Common myeloid progenitor, CD34-positive (primary cell): ENCODE results near the gene F8.
A peak's percentile ranks its signal among the peaks of the same experiment; 100 is the strongest.
"Not testable (repeated sequence)": the region's sequence is repeated elsewhere in the genome, so short reads cannot be mapped to it uniquely, and the experiment has no call there.

ENCODE experiments used
- CTCF ChIA-PET: fragments of 350-600 bp; sonication (Branson Sonifier 250); formaldehyde crosslinking; loops from one replicate; lab custom pipeline; 2021; ENCODE audit warnings: antibody characterized with exemption; lab: Charles Lee
- POLR2A ChIA-PET: fragments of 350-600 bp; sonication (Branson Sonifier 250); formaldehyde crosslinking; loops from one replicate; lab custom pipeline; 2021; ENCODE audit warnings: antibody characterized with exemption; lab: Charles Lee
- DNase-seq, 3 donors: peaks; one replicate each; pipeline versions ENCODE4 v3.0.0 to v3.0.0-alpha.2; 2013
- H3K27ac ChIP-seq, 2 experiments: 1 replicate in 1 of 2; 2 replicates in 1 of 2; pipeline ENCODE4 v1.7.0; 2013; ENCODE audit warnings: inconsistent platforms in 2 of 2, low read length in 2 of 2, mild to moderate bottlenecking in 2 of 2, low read depth in 1 of 2, moderate library complexity in 1 of 2; ENCODE audit not compliant: severe bottlenecking in 2 of 2, insufficient read depth in 1 of 2, poor library complexity in 1 of 2
- H3K27me3 ChIP-seq, 5 experiments: replicated peaks in 2 of 5; 1 replicate in 3 of 5; 2 replicates in 2 of 5; pipeline versions ENCODE4 v1.6.1 to v1.7.0; 2013; ENCODE audit warnings: low read length in 4 of 5, mild to moderate bottlenecking in 2 of 5, moderate library complexity in 2 of 5, inconsistent platforms in 1 of 5; ENCODE audit not compliant: insufficient read depth in 5 of 5, control insufficient read depth in 4 of 5
- H3K36me3 ChIP-seq, 4 experiments: 1 replicate in 2 of 4; 2 replicates in 2 of 4; pipeline versions ENCODE4 v1.6.1 to v1.7.0; 2013; ENCODE audit warnings: low read length in 3 of 4, control low read depth in 1 of 4, mild to moderate bottlenecking in 1 of 4; ENCODE audit not compliant: control insufficient read depth in 4 of 4, insufficient read depth in 4 of 4
- H3K4me1 ChIP-seq, 4 experiments: 1 replicate in 3 of 4; 2 replicates in 1 of 4; pipeline versions ENCODE4 v1.6.1 to v1.7.1; 2013; ENCODE audit warnings: low read length in 3 of 4, mild to moderate bottlenecking in 3 of 4, control low read depth in 1 of 4, inconsistent platforms in 1 of 4, moderate library complexity in 1 of 4; ENCODE audit not compliant: control insufficient read depth in 4 of 4, insufficient read depth in 4 of 4; ENCODE audit errors: control extremely low read depth in 1 of 4
- H3K4me3 ChIP-seq, 7 experiments: 1 replicate in 4 of 7; 2 replicates in 3 of 7; pipeline versions ENCODE4 v1.5.1 to v1.7.0; 2013; ENCODE audit warnings: mild to moderate bottlenecking in 7 of 7, low read length in 6 of 7, moderate library complexity in 6 of 7, inconsistent platforms in 2 of 7, low read depth in 2 of 7, control low read depth in 1 of 7; ENCODE audit not compliant: insufficient read depth in 4 of 7, control insufficient read depth in 1 of 7; ENCODE audit errors: extremely low read depth in 1 of 7
- H3K9me3 ChIP-seq, 5 experiments: 1 replicate in 4 of 5; 2 replicates in 1 of 5; pipeline versions ENCODE4 v1.6.1 to v1.7.1; 2013; ENCODE audit warnings: low read length in 4 of 5, mild to moderate bottlenecking in 2 of 5, inconsistent platforms in 1 of 5, low read depth in 1 of 5, moderate library complexity in 1 of 5; ENCODE audit not compliant: control insufficient read depth in 4 of 5, insufficient read depth in 2 of 5; ENCODE audit errors: control extremely low read depth in 1 of 5
- WGBS: methylation state at CpG from one replicate; pipeline ENCODE4 v1.1.5; 2013; ENCODE audit not compliant: insufficient coverage; 5-methylcytosine and 5-hydroxymethylcytosine counted together

The F8 gene

DNA sequence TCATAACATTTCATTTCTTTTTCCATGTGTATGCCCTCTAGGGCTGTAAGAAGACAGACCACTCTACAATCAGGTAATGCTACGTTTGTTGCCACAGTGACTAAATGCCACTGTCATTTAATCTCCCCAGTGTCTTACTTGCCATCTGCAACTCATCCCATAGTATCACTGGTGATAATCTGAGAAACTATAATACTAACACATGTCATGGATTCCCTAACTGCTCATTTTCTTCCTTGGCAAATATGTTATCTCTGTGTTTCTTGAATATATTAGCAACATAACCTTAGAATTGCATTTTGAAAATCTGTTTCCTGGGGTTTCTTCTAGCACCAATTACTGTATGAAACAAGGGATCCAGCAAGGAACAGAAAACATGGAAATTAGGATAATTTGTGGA is 130.2 kb downstream of the F8 start:
- no peak for DNase-seq
- Histone ChIP-seq H3K4me3 (no peak overlapping the region), H3K4me1 (peaks cover 0 to 4% (median 0%) of the 10 kb centered on the region in 4 experiments), H3K27me3 (no peaks in the 10 kb centered on the region), H3K27ac (no peak overlapping the region), H3K36me3 (no peaks in the 10 kb centered on the region), H3K9me3 (no peaks in the 10 kb centered on the region)
- WGBS: no CpG with 5 or more reads among the region's 1 CpG
- ChIA-PET POLR2A (no interaction called here), CTCF (no interaction called here)

- no peak for DNase-seq
- POLR2A ChIA-PET: no interaction called here
- 83% methylated on average over 1 of the region's 1 CpG for WGBS
- H3K27me3 ChIP-seq: no peaks in the 10 kb centered on the region
- H3K4me3 ChIP-seq: no peak overlapping the region
- H3K27ac ChIP-seq: no peak overlapping the region
- peaks cover 0 to 4% (median 0%) of the 10 kb centered on the region in 4 experiments for H3K4me1 ChIP-seq
- no peaks in the 10 kb centered on the region for H3K9me3 ChIP-seq
- CTCF ChIA-PET: no interaction called here
- no peaks in the 10 kb centered on the region for H3K36me3 ChIP-seq
Measured at GRCh38 chrX:154890990-154891639, 131.4 kb downstream of the F8 start.

GRCh38 chrX:154886789-154887221 is 135.7 kb downstream of the F8 start:
- H3K4me3 ChIP-seq, H3K9me3 ChIP-seq, CTCF ChIA-PET, DNase-seq, POLR2A ChIA-PET, H3K27me3 ChIP-seq, H3K36me3 ChIP-seq, H3K27ac ChIP-seq, H3K4me1 ChIP-seq: not testable (repeated sequence)
- WGBS: no CpG with 5 or more reads among the region's 62 CpGs

DNA sequence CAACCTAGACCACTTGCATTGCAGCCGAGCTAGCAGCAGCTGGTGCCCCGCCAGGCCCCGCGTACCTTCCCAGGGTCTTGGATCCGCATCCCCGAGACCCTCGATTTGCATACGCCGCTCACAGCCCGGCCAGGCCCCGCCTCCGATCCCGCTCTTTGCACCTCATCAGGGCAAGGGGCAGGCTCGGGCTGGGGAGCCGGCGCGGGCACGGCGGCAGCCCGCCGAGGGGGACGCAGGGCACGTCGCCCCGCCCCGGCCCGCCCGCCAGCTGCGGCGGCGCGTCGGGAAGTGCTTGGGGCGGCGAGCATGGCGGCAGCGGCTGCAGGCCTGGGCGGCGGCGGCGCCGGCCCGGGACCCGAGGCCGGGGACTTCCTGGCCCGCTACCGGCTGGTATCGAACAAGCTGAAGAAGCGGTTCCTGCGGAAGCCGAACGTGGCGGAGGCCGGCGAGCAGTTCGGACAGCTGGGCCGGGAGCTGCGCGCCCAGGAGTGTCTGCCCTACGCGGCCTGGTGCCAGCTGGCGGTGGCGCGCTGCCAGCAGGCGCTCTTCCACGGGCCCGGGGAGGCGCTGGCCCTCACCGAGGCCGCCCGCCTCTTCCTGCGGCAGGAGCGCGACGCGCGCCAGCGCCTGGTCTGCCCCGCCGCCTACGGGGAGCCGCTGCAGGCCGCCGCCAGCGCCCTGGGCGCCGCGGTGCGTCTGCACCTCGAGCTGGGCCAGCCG is 136.3 kb downstream of the F8 start, which contains the start of gene F8A1:
F8A1 (plus strand) TSS at position 287 of the 720 bp plus-strand sequence; CDS start at position 307, 20 bp downstream.
- H3K9me3 ChIP-seq, H3K27ac ChIP-seq, DNase-seq, H3K4me1 ChIP-seq, H3K27me3 ChIP-seq, POLR2A ChIA-PET, CTCF ChIA-PET, H3K36me3 ChIP-seq: not testable (repeated sequence)
- no CpG with 5 or more reads among the region's 91 CpGs for WGBS
- H3K4me3 ChIP-seq: peak within 1 kb of the TSS in 1 of 7 experiments; percentile 11

DNA sequence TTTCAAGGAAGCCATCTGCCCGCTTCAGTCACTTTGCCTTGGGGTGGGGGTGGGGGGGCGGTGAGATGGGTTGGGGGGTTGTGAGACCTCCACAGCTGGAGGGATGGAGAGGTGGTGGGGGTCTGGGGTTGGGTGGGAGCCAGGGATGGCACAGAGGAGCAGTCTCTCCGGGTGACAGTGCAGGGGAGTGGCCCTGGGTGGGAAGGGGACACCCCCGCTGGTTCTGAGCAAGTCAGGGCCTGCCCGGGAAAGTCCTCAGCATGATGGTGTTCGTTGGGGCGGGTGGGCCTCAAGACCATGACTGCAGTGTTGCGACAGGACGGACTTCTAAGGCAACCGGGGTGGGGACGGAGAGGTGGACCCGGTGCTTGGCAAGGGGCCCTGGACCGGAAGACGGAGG is 137.0 kb downstream of the F8 start:
- H3K4me3 ChIP-seq, H3K4me1 ChIP-seq, H3K36me3 ChIP-seq, POLR2A ChIA-PET, H3K27me3 ChIP-seq, CTCF ChIA-PET, H3K9me3 ChIP-seq, H3K27ac ChIP-seq, DNase-seq: not testable (repeated sequence)
- WGBS: no CpG with 5 or more reads among the region's 14 CpGs

DNA sequence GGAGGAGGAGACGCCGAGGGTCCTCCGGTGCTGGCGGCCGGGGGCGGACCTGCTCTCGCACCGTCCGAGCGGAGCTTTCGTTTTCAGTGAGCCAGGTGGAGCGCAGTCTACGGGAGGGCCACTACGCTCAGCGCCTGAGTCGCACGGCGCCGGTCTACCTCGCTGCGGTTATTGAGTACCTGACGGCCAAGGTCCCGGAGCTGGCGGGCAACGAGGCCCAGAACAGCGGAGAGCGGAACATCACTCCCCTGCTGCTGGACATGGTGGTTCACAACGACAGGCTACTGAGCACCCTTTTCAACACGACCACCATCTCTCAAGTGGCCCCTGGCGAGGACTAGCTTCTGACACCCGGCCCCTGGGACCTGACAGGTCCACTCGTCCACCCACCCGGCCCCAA is 137.5 kb downstream of the F8 start:
- H3K36me3 ChIP-seq, H3K27me3 ChIP-seq, CTCF ChIA-PET, H3K4me3 ChIP-seq, DNase-seq, POLR2A ChIA-PET, H3K9me3 ChIP-seq, H3K4me1 ChIP-seq, H3K27ac ChIP-seq: not testable (repeated sequence)
- no CpG with 5 or more reads among the region's 33 CpGs for WGBS

GRCh38 chrX:154884069-154884468 is 138.5 kb downstream of the F8 start:
- WGBS: no CpG with 5 or more reads among the region's 8 CpGs
- H3K4me1 ChIP-seq, H3K9me3 ChIP-seq, H3K36me3 ChIP-seq, H3K27me3 ChIP-seq, H3K4me3 ChIP-seq, H3K27ac ChIP-seq, POLR2A ChIA-PET, DNase-seq, CTCF ChIA-PET: not testable (repeated sequence)
